ENCODE data around the gene SLC22A31. TPM values are rescaled to one million over a fixed set of nuclear protein-coding genes. Genes with fewer than 3 reads are reported as not detected.

The SLC22A31 gene
- total RNA-seq, 1 experiment from 2014 or later: 8.4 TPM

GRCh38 chr16:89198417-89199240, 1.7 kb downstream of the SLC22A31 start:
- ChIA-PET POLR2A (ENCODE audit: unreplicated experiment) (no interaction called here), CTCF (no interaction called here)
- Histone ChIP-seq H3K4me1 (ENCODE audit: insufficient read depth, low read length) (0 out of 2 replicates have a peak, but pooled peaks cover 6% of the 10 kb centered on the region), H3K9me2 (replicated peaks; ENCODE audit: low read length) (no peaks in the 10 kb centered on the region), H3K27ac (ENCODE audit: low read length) (no peak overlapping the region), H3K4me3 (ENCODE audit: low read length) (no peak overlapping the region), H3K4me2 (ENCODE audit: low read length) (no peak overlapping the region), H3K79me2 (ENCODE audit: low read length) (peaks cover 13% of the 10 kb centered on the region), H4K20me1 (ENCODE audit: low read length) (0 out of 2 replicates have a peak, but pooled peaks cover 8% of the 10 kb centered on the region), H3K36me3 (ENCODE audit: low read depth, low read length) (no peaks in the 10 kb centered on the region), H3K27me3 (ENCODE audit: low read length) (0 out of 2 replicates have a peak, but pooled peaks cover 4% of the 10 kb centered on the region), H3F3A (ENCODE audit: low read length, unreplicated experiment) (no peaks in the 10 kb centered on the region), H3K9me3 (ENCODE audit: low read length) (no peaks in the 10 kb centered on the region), H3K9ac (ENCODE audit: low read length) (no peak overlapping the region), H2AFZ (ENCODE audit: low read length) (no peak overlapping the region)
- ATAC-seq: no peak
- no peak for TF ChIP-seq EZH2 (IDR thresholded peaks at IDR 0.05; ENCODE audit: low read length, unreplicated experiment)
- TF ChIP-seq EZH2phosphoT487 (IDR thresholded peaks at IDR 0.05; ENCODE audit: borderline replicate concordance, low read length): no peak
- TF ChIP-seq CTCF (conservative IDR thresholded peaks at IDR 0.05; ENCODE audit: low read depth, low read length): no peak
- DNase-seq: no peak
- no TSS peak for BruUV-seq (replicated peaks)
- intact Hi-C loops (cut with micrococcal nuclease): no loop called here

- Histone ChIP-seq H3K9me3 (ENCODE audit: low read length) (no peaks in the 10 kb centered on the region), H3K4me1 (ENCODE audit: insufficient read depth, low read length) (0 out of 2 replicates have a peak, but pooled peaks cover 2% of the 10 kb centered on the region), H3K4me3 (ENCODE audit: low read length) (no peak overlapping the region), H3K27ac (ENCODE audit: low read length) (no peak overlapping the region), H3K27me3 (ENCODE audit: low read length) (0 out of 2 replicates have a peak, but pooled peaks cover 4% of the 10 kb centered on the region), H3K79me2 (ENCODE audit: low read length) (peaks cover 5% of the 10 kb centered on the region), H3K36me3 (ENCODE audit: low read depth, low read length) (no peaks in the 10 kb centered on the region), H3K9ac (ENCODE audit: low read length) (no peak overlapping the region), H2AFZ (ENCODE audit: low read length) (no peak overlapping the region), H3K4me2 (ENCODE audit: low read length) (no peak overlapping the region), H3K9me2 (replicated peaks; ENCODE audit: low read length) (no peaks in the 10 kb centered on the region), H4K20me1 (ENCODE audit: low read length) (0 out of 2 replicates have a peak, but pooled peaks cover 2% of the 10 kb centered on the region), H3F3A (ENCODE audit: low read length, unreplicated experiment) (no peaks in the 10 kb centered on the region)
- POLR2A ChIA-PET (ENCODE audit: unreplicated experiment): no interaction called here
- DNase-seq (no peak), ATAC-seq (no peak)
- no TSS peak for BruUV-seq (replicated peaks)
- TF ChIP-seq CTCF (conservative IDR thresholded peaks at IDR 0.05; ENCODE audit: low read depth, low read length) (no peak), EZH2 (IDR thresholded peaks at IDR 0.05; ENCODE audit: low read length, unreplicated experiment) (no peak), EZH2phosphoT487 (IDR thresholded peaks at IDR 0.05; ENCODE audit: borderline replicate concordance, low read length) (no peak)
- intact Hi-C loops (cut with micrococcal nuclease): no loop called here
- CTCF ChIA-PET: no interaction called here
Measured at GRCh38 chr16:89197633-89198416, 2.5 kb downstream of the SLC22A31 start.
